Measurements from ENCODE around the gene ARRDC3. TPM values are rescaled to one million over a fixed set of nuclear protein-coding genes. Genes with fewer than 3 reads are reported as not detected.

The ARRDC3 gene
- total and polyA plus RNA-seq, 2 of the 8 experiments (the other 6 are each of a cell fraction or from before 2014, with no cell fraction given) = 2.9 to 5.7 TPM

DNA sequence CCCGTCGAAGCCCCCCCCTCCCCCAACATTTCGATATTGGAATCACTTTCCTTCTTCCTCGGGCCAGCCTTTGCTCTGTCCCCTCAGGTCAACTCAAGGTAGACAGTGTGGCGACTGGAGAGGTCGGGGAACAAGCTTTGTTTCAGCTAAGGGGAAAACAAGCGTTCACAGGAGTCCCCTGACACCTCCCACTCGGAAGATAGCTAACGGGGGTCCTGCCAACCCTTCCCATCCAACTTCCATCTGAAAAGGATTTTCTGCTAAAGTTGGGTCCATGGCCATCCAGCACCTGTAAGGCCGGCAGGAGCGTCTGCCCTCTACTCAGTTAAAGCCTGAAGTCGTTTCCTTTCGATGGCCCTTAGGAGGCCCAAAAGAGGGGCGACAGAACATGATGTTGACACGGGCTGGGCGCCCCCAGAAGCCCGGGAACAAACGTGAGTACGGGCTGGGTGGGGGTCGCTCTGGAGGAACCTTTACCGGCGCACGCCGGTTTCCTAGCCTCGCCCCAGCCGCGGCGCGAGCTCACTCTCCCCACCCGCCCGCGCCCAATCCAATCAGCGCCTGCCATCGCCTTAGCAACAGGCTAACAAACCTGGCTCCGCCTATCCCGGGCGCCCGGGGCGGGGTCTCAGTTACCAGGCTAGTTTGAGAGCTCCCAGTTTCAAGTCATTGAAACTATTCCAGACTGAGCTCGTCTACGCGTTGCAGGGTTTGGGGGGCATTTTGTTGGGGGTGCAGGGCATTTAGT, 2.5 kb downstream of the ARRDC3 start (continued):
- TF ChIP-seq TAF1 (IDR thresholded peaks at IDR 0.05; ENCODE audit: low read depth, low read length) = peak; percentile 97
- peak; percentile 80 for TF ChIP-seq TAF7 (optimal IDR thresholded peaks at IDR 0.05; ENCODE audit: borderline replicate concordance, low read depth, low read length)
- no peak for TF ChIP-seq ZNF274 (IDR thresholded peaks at IDR 0.05; ENCODE audit: borderline replicate concordance, extremely low read depth, low read length)
- no peak for TF ChIP-seq SIX5 (IDR thresholded peaks at IDR 0.05; ENCODE audit: low read depth, low read length)
- no peak for TF ChIP-seq CHD2 (IDR thresholded peaks at IDR 0.05; ENCODE audit: low read length)
- TF ChIP-seq SIN3A (conservative IDR thresholded peaks at IDR 0.05 in 1 of 2, IDR thresholded peaks at IDR 0.05 in 1 of 2; ENCODE audit: low read depth in 1 of 2, low read length in 2 of 2) = peak; percentile 38 to 55; a peak in 1 of 4 replicates
- TF ChIP-seq MAFK (IDR thresholded peaks at IDR 0.05; ENCODE audit: low read depth, low read length) = no peak
- no peak for TF ChIP-seq KDM4A (IDR thresholded peaks at IDR 0.05; ENCODE audit: low read depth, low read length, severe bottlenecking)
- TF ChIP-seq TEAD4 (IDR thresholded peaks at IDR 0.05; ENCODE audit: low read depth, low read length) = no peak
- no peak for TF ChIP-seq POU5F1 (IDR thresholded peaks at IDR 0.05; ENCODE audit: low read depth, low read length)
- no peak for TF ChIP-seq NANOG (IDR thresholded peaks at IDR 0.05; ENCODE audit: insufficient read depth, low read depth, low read length, poor library complexity, severe bottlenecking)
- TF ChIP-seq SUZ12 (IDR thresholded peaks at IDR 0.05; ENCODE audit: low read length) = no peak
- TF ChIP-seq KDM1A (IDR thresholded peaks at IDR 0.05; ENCODE audit: borderline replicate concordance, low read length) = no peak
- TF ChIP-seq EP300 (IDR thresholded peaks at IDR 0.05; ENCODE audit: borderline replicate concordance in 1 of 2, low read depth in 2 of 2, low read length in 2 of 2) = 0 out of 3 replicates have a peak, but pooled peaks of 1 of the 2 experiments have one; percentile 27
- no peak for TF ChIP-seq TCF12 (IDR thresholded peaks at IDR 0.05; ENCODE audit: low read depth, low read length)
- 0 out of 2 replicates have a peak, but pooled peaks have one; percentile 13 for TF ChIP-seq FOSL1 (IDR thresholded peaks at IDR 0.05; ENCODE audit: insufficient read depth, low read depth, low read length)
- peak; percentile 55 for TF ChIP-seq SIRT6 (IDR thresholded peaks at IDR 0.05; ENCODE audit: low read length)
- TF ChIP-seq BRCA1 (IDR thresholded peaks at IDR 0.05; ENCODE audit: low read depth, low read length) = 0 out of 2 replicates have a peak, but pooled peaks have one; percentile 29
- TF ChIP-seq CBX5 (IDR thresholded peaks at IDR 0.05; ENCODE audit: low read depth, low read length) = no peak
- no peak for TF ChIP-seq GABPA (IDR thresholded peaks at IDR 0.05; ENCODE audit: borderline replicate concordance, insufficient read depth, low read length)
- no peak for TF ChIP-seq ASH2L (IDR thresholded peaks at IDR 0.05; ENCODE audit: low read length)
- TF ChIP-seq, protein P1, sequence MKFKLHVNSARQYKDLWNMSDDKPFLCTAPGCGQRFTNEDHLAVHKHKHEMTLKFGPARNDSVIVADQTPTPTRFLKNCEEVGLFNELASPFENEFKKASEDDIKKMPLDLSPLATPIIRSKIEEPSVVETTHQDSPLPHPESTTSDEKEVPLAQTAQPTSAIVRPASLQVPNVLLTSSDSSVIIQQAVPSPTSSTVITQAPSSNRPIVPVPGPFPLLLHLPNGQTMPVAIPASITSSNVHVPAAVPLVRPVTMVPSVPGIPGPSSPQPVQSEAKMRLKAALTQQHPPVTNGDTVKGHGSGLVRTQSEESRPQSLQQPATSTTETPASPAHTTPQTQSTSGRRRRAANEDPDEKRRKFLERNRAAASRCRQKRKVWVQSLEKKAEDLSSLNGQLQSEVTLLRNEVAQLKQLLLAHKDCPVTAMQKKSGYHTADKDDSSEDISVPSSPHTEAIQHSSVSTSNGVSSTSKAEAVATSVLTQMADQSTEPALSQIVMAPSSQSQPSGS (IDR thresholded peaks at IDR 0.05; ENCODE audit: low read length) = no peak; the same call in 1 of the 2 replicates
- TF ChIP-seq CBX8 (IDR thresholded peaks at IDR 0.05; ENCODE audit: borderline replicate concordance, low read depth, low read length) = no peak
